Lung (tissue), 12 donors: ENCODE measurements around the gene ATXN1. TPM values are rescaled to one million over a fixed set of nuclear protein-coding genes. Genes with fewer than 3 reads are reported as not detected.

Experiments used
- ATAC-seq: fragments of 200-7000 bp; cut with Tn5 transposase; one replicate; pipeline ENCODE4 v1.9.1; 2020; ENCODE audit warnings: moderate number of reproducible peaks; ENCODE audit not compliant: insufficient read depth, low FRiP score
- DNase-seq, 3 donors: peaks; one replicate each; pipeline ENCODE4 v3.0.0-alpha.2; 2013 to 2017
- H3K27ac ChIP-seq, 2 donors: one replicate each; pipeline ENCODE4 v1.5.1; 2013; ENCODE audit warnings: mild to moderate bottlenecking in 2 of 2, moderate library complexity in 2 of 2, control low read depth in 1 of 2, inconsistent platforms in 1 of 2, low read depth in 1 of 2, low read length in 1 of 2
- H3K27me3 ChIP-seq, 3 donors: one replicate each; pipeline ENCODE4 v1.5.1; 2013; ENCODE audit warnings: low read length in 2 of 3; ENCODE audit not compliant: control insufficient read depth in 3 of 3, insufficient read depth in 3 of 3
- H3K36me3 ChIP-seq, 4 donors: one replicate each; pipeline ENCODE4 v1.5.1; 2013; ENCODE audit warnings: low read length in 4 of 4, mild to moderate bottlenecking in 1 of 4, moderate library complexity in 1 of 4; ENCODE audit not compliant: control insufficient read depth in 4 of 4, insufficient read depth in 4 of 4
- H3K4me1 ChIP-seq, 5 donors: one replicate each; pipeline ENCODE4 v1.5.1; 2013; ENCODE audit warnings: low read length in 5 of 5, mild to moderate bottlenecking in 2 of 5, moderate library complexity in 1 of 5; ENCODE audit not compliant: control insufficient read depth in 5 of 5, insufficient read depth in 5 of 5
- H3K4me3 ChIP-seq: one replicate; pipeline ENCODE4 v1.5.1; 2013; ENCODE audit warnings: mild to moderate bottlenecking, control low read depth, moderate library complexity
- H3K9ac ChIP-seq, 2 donors: one replicate each; pipeline ENCODE4 v1.5.1; 2013; ENCODE audit warnings: low read length in 2 of 2, control low read depth in 1 of 2; ENCODE audit not compliant: insufficient read depth in 1 of 2
- H3K9me3 ChIP-seq, 4 donors: one replicate each; pipeline ENCODE4 v1.5.1; 2013; ENCODE audit warnings: low read length in 3 of 4, mild to moderate bottlenecking in 1 of 4, moderate library complexity in 1 of 4; ENCODE audit not compliant: control insufficient read depth in 4 of 4, insufficient read depth in 3 of 4
- CTCF ChIP-seq: IDR thresholded peaks from 2 replicates; pipeline ENCODE4 v1.5.1; 2012; ENCODE audit warnings: mild to moderate bottlenecking; ENCODE audit errors: control extremely low read depth, extremely low read depth
- WGBS, 2 donors: extraction: QIAGEN DNeasy Blood & Tissue Kit; methylation state at CpG; one replicate each; pipeline ENCODE4 v1.1.7; 2013; 5-methylcytosine and 5-hydroxymethylcytosine counted together
- polyA plus RNA-seq, 2 donors: library from polyadenylated mRNA; stranded (reverse); fragments of 200-250 nt; gene quantifications; one replicate each; pipeline ENCODE4 v1.2.1, GENCODE V29; 2013
- total RNA-seq, 2 donors: library from RNA; depleted of rRNA in 1 of 2; stranded (reverse); fragments of >200 nt in 1 of 2; gene quantifications; one replicate each; pipeline ENCODE4 v1.2.1, GENCODE V29; 2014 to 2021
- donor health status: control.
- donor health status: control.
- donor health status: Bipolar disorder and iron deficiency.
- donor health status: healthy.
- donor health status: DM: yes; HTN: yes; CAD: no.

ATXN1 gene
- total and polyA plus RNA-seq, 4 donors, result 9.7 to 108 (median 34.9) TPM

- peaks cover 0 to 4% (median 3%) of the 10 kb centered on the region in 5 donors for H3K4me1 ChIP-seq
- no peak for ATAC-seq
- no peak for DNase-seq
- no peak overlapping the region for H3K4me3 ChIP-seq
- no peak for TF ChIP-seq CTCF
- H3K27ac ChIP-seq, result no peak overlapping the region
- no peak overlapping the region for H3K9ac ChIP-seq
- H3K27me3 ChIP-seq, result no peaks in the 10 kb centered on the region
- H3K36me3 ChIP-seq, result no peaks in the 10 kb centered on the region
- 87 to 94% methylated on average over 2 of the region's 2 CpGs for WGBS, 2 donors
- no peaks in the 10 kb centered on the region for H3K9me3 ChIP-seq
Observed at GRCh38 chr6:16490616-16491015, 270.6 kb downstream of the ATXN1 start.

GRCh38 chr6:16488813-16489212 lies 272.4 kb downstream of the ATXN1 start:
- TF ChIP-seq CTCF, result no peak
- 46 to 57% methylated on average over 2 of the region's 2 CpGs for WGBS, 2 donors
- Histone ChIP-seq H3K4me1 (peaks cover 0 to 4% (median 3%) of the 10 kb centered on the region in 5 donors), H3K9ac (no peak overlapping the region), H3K27me3 (no peaks in the 10 kb centered on the region), H3K9me3 (no peaks in the 10 kb centered on the region), H3K4me3 (no peak overlapping the region), H3K36me3 (peaks cover 0 to 3% (median under 1%) of the 10 kb centered on the region in 4 donors), H3K27ac (peak overlapping the region in 1 of 2 donors; percentile 1)
- ATAC-seq (no peak), DNase-seq (no peak)

GRCh38 chr6:16487996-16488674 lies 273.1 kb downstream of the ATXN1 start:
- no peak overlapping the region for H3K4me3 ChIP-seq
- DNase-seq (no peak), ATAC-seq (no peak)
- 90 to 91% methylated on average over 6 of the region's 6 CpGs for WGBS, 2 donors
- no peaks in the 10 kb centered on the region for H3K27me3 ChIP-seq
- H3K4me1 ChIP-seq, result peaks cover 0 to 5% (median 3%) of the 10 kb centered on the region in 5 donors
- peaks cover 0 to 5% (median 3%) of the 10 kb centered on the region in 4 donors for H3K36me3 ChIP-seq
- no peak overlapping the region for H3K9ac ChIP-seq
- H3K27ac ChIP-seq, result no peak overlapping the region
- H3K9me3 ChIP-seq, result peaks cover 0 to 1% (median 0%) of the 10 kb centered on the region in 4 donors
- no peak for TF ChIP-seq CTCF
